Measurements from ENCODE around the gene SLC26A3.

SLC26A3 gene

DNA sequence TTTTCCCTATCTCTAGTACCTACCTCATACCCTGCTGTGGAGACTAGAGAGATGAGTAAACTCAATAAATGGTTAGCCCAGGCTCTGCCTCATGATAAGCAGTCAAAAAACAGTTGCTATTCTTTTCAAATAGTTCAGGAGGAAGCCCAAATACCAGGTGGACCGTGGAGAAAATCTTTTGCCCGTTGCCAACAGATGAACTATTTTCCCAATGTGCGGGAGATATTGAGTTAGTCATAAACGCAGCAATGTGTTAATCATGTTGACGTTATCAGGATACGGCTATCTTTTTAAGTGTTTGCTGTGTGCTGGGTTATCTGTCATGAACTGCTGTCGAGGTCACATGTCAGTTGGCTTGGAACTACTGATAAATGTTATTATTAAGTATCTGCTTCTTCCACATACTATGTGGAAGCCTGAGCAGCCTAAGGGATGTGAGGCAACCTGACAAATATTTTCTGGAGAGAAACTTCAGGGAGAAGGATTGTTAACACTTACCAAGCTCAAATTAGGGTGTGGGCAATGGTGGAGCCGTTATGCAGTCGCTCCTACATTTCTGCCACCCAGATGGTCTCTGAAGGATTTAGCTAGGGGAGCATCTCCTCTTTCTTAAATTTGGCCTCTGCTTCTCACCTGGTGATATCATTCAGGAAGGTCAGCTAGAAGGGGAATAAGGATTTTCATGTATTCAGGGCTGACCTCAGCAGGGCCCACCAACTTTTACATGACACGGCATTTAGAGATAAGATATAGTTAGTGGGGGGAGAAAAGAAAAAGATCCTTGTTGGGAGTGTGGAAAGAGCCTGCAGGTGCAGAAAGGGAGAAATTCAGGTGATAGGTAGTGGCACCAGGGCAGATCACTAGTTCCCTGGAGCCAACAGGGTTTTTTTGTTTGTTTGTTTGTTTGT lies 33.5 kb upstream of the SLC26A3 start:
- peaks cover 39% of the 10 kb centered on the region for H3K27me3 Mint-ChIP-seq
- no peak for DNase-seq (ENCODE audit: low spot score in 2 of 2)
- H3K27ac Mint-ChIP-seq (ENCODE audit: low read depth) = no peak overlapping the region
- H3K36me3 Mint-ChIP-seq (ENCODE audit: insufficient read depth) = no peaks in the 10 kb centered on the region
- H3K4me3 Mint-ChIP-seq = no peak overlapping the region
- ATAC-seq (replicated peaks; ENCODE audit: extremely low read depth, poor library complexity, severe bottlenecking) = no peak
- H3K9me3 Mint-ChIP-seq = peaks cover 7% of the 10 kb centered on the region
- no peaks in the 10 kb centered on the region for H3K4me1 Mint-ChIP-seq

DNA sequence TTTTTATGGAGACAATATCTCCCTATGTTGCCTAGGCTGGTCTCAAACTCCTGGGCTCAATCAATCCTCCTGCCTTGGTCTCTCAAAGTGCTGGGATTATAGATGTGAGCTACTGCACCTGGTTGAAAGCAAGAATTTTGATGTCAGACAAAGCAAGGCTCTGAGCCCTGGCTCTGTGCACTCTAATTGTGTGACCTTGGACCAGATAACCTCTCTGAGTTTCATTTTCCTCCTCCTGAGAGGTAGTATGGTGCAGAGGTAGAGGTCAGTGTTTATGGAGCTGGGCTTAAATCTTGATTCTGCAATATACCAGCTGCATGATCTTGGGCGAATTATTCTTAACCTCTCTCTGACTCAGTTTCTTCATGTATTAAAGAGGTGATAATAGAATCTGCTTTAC lies 31.4 kb upstream of the SLC26A3 start:
- H3K27me3 Mint-ChIP-seq = peaks cover 47% of the 10 kb centered on the region
- no peaks in the 10 kb centered on the region for H3K36me3 Mint-ChIP-seq (ENCODE audit: insufficient read depth)
- no peaks in the 10 kb centered on the region for H3K4me1 Mint-ChIP-seq
- ATAC-seq (replicated peaks; ENCODE audit: extremely low read depth, poor library complexity, severe bottlenecking) (no peak), DNase-seq (ENCODE audit: low spot score in 2 of 2) (no peak)
- no peaks in the 10 kb centered on the region for H3K9me3 Mint-ChIP-seq
- H3K27ac Mint-ChIP-seq (ENCODE audit: low read depth) = no peak overlapping the region
- H3K4me3 Mint-ChIP-seq = no peak overlapping the region

DNA sequence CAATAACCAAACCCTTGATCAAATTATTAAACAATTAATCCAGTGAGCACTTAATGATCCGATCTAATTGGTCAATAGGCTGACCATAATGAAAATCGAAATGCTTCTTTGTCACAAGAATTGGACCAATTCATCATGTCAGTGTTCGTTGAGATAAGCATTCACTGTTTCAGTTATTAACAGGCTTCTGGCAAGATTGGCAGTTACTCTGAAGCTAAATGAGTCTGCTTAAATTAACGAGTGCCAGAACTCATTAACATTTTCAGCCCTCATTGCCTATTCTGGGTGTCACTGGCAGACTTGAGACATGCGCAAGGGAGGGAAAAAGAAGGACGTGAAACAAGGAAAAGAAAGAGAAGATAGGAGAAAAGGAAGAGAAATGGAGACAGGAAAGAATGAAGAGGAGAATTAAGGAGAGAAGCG lies 30.7 kb upstream of the SLC26A3 start:
- H3K27ac Mint-ChIP-seq (ENCODE audit: low read depth) = no peak overlapping the region
- H3K4me3 Mint-ChIP-seq = no peak overlapping the region
- H3K36me3 Mint-ChIP-seq (ENCODE audit: insufficient read depth) = no peaks in the 10 kb centered on the region
- DNase-seq (ENCODE audit: low spot score in 2 of 2) (no peak), ATAC-seq (replicated peaks; ENCODE audit: extremely low read depth, poor library complexity, severe bottlenecking) (no peak)
- H3K4me1 Mint-ChIP-seq = no peaks in the 10 kb centered on the region
- H3K27me3 Mint-ChIP-seq = peaks cover 43% of the 10 kb centered on the region
- no peaks in the 10 kb centered on the region for H3K9me3 Mint-ChIP-seq

DNA sequence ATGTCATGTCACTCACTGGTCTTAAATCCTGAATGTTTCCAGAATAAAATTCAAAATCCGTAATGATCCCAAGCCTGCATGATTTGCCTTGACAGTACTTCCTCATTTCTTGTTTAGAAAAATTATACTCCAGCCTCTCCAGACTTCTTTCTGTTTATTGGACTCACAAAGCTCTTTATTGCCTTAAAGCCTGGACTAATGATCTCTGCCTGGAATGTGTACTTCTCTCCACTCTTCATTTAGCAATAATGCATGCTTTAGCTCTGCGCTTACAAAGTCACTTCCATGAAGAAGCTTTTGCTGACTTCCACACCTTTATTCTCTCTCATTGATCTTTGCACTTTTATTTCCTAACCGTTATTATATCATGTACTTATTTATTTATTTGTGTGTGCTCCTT lies 27.4 kb upstream of the SLC26A3 start:
- H3K36me3 Mint-ChIP-seq (ENCODE audit: insufficient read depth) = no peaks in the 10 kb centered on the region
- ATAC-seq (replicated peaks; ENCODE audit: extremely low read depth, poor library complexity, severe bottlenecking) = no peak
- H3K4me1 Mint-ChIP-seq = no peaks in the 10 kb centered on the region
- peaks cover 21% of the 10 kb centered on the region for H3K27me3 Mint-ChIP-seq
- no peak overlapping the region for H3K27ac Mint-ChIP-seq (ENCODE audit: low read depth)
- no peaks in the 10 kb centered on the region for H3K9me3 Mint-ChIP-seq
- no peak for DNase-seq (ENCODE audit: low spot score in 2 of 2)
- no peak overlapping the region for H3K4me3 Mint-ChIP-seq

DNA sequence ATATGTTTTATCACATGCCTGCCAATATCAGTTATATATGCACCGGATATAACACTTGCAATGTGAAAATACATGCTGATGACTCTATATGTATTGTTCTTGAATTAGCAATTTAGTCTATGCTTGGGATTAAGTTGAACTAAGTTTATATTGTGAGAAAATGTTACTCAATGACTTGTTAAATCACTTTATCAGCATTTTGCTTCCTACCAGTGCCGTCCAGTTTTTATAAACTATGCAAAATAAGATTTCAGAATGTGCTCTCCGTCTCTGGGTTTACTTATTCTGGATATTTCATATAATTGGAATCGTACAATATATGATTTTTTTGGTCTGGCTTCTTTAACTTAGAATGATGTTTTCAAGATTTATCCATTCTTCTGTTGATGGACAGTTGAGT lies 25.5 kb upstream of the SLC26A3 start:
- no peaks in the 10 kb centered on the region for H3K9me3 Mint-ChIP-seq
- DNase-seq (ENCODE audit: low spot score in 2 of 2) = no peak
- no peaks in the 10 kb centered on the region for H3K4me1 Mint-ChIP-seq
- peaks cover 21% of the 10 kb centered on the region for H3K27me3 Mint-ChIP-seq
- no peaks in the 10 kb centered on the region for H3K36me3 Mint-ChIP-seq (ENCODE audit: insufficient read depth)
- H3K27ac Mint-ChIP-seq (ENCODE audit: low read depth) = no peak overlapping the region
- no peak for ATAC-seq (replicated peaks; ENCODE audit: extremely low read depth, poor library complexity, severe bottlenecking)
- no peak overlapping the region for H3K4me3 Mint-ChIP-seq

DNA sequence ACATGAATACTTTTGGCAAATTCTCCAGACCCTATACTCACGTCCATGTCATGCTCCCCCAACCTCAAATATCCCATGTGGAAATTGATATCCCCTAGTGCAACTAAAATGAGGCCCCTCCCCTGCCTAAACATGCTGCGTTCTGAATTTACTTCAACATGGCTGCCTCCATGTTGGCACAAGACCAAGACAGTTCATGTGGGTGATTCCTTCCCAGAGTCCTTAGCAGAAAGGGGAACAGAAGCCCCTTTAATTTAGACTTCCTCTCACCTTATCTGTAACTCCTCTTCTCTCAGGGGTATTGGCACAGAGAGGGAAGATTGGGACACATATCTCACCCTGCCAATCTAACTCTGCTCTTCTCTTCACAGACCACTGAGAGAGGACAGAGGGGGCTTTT lies 24.5 kb upstream of the SLC26A3 start:
- Mint-ChIP-seq H3K9me3 (no peaks in the 10 kb centered on the region), H3K4me3 (no peak overlapping the region), H3K27ac (ENCODE audit: low read depth) (no peak overlapping the region), H3K4me1 (no peaks in the 10 kb centered on the region), H3K27me3 (peaks cover 21% of the 10 kb centered on the region), H3K36me3 (ENCODE audit: insufficient read depth) (no peaks in the 10 kb centered on the region)
- DNase-seq (ENCODE audit: low spot score in 2 of 2) = no peak
- ATAC-seq (replicated peaks; ENCODE audit: extremely low read depth, poor library complexity, severe bottlenecking) = no peak

DNA sequence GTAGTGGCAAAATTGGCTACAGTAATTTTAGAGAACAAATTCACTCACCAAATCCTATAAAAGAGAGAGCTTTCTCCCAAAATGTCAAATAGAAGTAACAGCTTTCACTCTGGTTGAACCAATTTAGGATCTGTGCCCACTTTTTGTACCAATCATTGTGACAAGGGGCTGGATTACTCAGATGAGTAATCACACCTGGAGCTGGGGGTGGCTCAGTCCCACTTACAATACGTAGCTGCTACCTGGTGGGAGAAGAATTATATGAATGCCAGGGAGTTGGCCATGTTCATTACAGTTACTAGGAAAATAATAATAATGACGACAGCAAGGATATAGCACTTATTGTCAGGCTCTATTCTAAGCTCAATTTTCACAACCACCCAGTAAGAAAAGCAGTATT lies 23.4 kb upstream of the SLC26A3 start:
- Mint-ChIP-seq H3K36me3 (ENCODE audit: insufficient read depth) (no peaks in the 10 kb centered on the region), H3K9me3 (no peaks in the 10 kb centered on the region), H3K27ac (ENCODE audit: low read depth) (no peak overlapping the region), H3K4me1 (no peaks in the 10 kb centered on the region), H3K27me3 (peaks cover 18% of the 10 kb centered on the region), H3K4me3 (no peak overlapping the region)
- no peak for ATAC-seq (replicated peaks; ENCODE audit: extremely low read depth, poor library complexity, severe bottlenecking)
- DNase-seq (ENCODE audit: low spot score in 2 of 2) = no peak

DNA sequence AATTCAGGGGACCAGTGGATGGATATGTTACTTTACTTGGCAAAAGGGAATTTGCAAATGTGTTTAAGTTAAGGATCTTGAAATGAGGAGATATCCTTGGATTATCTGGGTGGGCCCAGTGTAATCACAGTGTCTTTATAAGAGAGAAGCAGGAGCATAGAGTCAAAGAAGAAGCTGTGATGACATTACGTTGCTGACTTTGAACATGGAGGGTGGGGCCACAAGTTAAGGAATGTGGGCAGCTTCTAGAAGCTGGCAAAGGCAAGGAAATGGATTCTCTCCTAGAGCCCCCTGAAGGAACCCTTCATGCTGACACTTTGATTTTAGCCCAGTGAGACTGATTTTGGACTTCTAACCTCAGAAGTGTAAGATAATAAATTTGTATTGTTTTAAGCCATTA lies 21.8 kb upstream of the SLC26A3 start:
- Mint-ChIP-seq H3K4me3 (no peak overlapping the region), H3K4me1 (no peaks in the 10 kb centered on the region), H3K27me3 (peaks cover 2% of the 10 kb centered on the region), H3K9me3 (no peaks in the 10 kb centered on the region), H3K36me3 (ENCODE audit: insufficient read depth) (no peaks in the 10 kb centered on the region), H3K27ac (ENCODE audit: low read depth) (no peak overlapping the region)
- ATAC-seq (replicated peaks; ENCODE audit: extremely low read depth, poor library complexity, severe bottlenecking) (no peak), DNase-seq (ENCODE audit: low spot score in 2 of 2) (no peak)

DNA sequence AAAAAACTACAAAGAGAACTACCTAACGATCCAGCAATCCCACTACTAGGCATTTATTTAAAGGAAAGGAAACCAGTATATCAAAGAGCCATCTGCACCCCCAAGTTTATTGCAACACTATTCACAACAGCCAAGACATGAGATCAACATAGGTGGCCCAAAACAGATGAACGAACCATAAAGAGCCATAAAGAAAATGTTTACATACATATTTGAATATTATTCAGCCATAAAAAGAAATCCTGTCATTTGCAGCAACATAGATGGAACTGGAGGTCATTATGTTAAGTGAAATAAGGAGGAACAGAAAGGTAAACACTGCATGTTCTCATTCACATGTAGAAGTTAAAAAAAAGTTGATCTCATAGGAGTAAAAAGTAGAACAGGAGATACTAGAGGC lies 15.6 kb upstream of the SLC26A3 start:
- Mint-ChIP-seq H3K27me3 (no peaks in the 10 kb centered on the region), H3K27ac (ENCODE audit: low read depth) (no peak overlapping the region), H3K9me3 (no peaks in the 10 kb centered on the region), H3K4me3 (no peak overlapping the region), H3K4me1 (no peaks in the 10 kb centered on the region), H3K36me3 (ENCODE audit: insufficient read depth) (no peaks in the 10 kb centered on the region)
- no peak for ATAC-seq (replicated peaks; ENCODE audit: extremely low read depth, poor library complexity, severe bottlenecking)
- no peak for DNase-seq (ENCODE audit: low spot score in 2 of 2)

DNA sequence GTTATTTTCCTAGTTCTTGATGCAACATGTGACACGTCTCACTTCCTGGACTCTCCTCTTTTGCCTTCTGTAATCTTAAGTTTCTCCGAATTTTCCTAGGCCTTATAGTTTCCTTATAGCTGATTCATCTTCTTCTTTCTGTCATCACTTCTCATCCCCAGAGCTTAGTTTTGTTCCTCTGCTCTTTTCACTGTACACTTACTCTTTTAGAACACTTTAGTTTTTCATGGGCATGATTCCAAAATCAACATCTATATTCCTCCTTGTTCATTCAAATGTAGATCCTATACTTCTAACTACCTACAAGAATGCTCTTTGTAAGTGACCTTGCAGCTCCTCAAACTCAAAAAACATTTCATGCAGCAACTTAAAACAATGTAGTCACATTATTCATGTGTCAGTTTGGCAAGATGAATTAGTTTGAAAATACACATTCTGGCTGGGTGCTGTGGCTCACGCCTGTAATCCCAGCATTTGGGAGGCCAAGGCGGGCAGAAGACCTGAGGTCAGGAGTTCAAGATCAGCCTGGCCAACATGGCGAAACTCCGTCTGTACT lies 13.1 kb upstream of the SLC26A3 start:
- H3K27me3 Mint-ChIP-seq = no peaks in the 10 kb centered on the region
- H3K4me1 Mint-ChIP-seq = no peaks in the 10 kb centered on the region
- H3K9me3 Mint-ChIP-seq = no peaks in the 10 kb centered on the region
- H3K4me3 Mint-ChIP-seq = no peak overlapping the region
- H3K36me3 Mint-ChIP-seq (ENCODE audit: insufficient read depth) = no peaks in the 10 kb centered on the region
- ATAC-seq (replicated peaks; ENCODE audit: extremely low read depth, poor library complexity, severe bottlenecking) (no peak), DNase-seq (ENCODE audit: low spot score in 2 of 2) (no peak)
- no peak overlapping the region for H3K27ac Mint-ChIP-seq (ENCODE audit: low read depth)

DNA sequence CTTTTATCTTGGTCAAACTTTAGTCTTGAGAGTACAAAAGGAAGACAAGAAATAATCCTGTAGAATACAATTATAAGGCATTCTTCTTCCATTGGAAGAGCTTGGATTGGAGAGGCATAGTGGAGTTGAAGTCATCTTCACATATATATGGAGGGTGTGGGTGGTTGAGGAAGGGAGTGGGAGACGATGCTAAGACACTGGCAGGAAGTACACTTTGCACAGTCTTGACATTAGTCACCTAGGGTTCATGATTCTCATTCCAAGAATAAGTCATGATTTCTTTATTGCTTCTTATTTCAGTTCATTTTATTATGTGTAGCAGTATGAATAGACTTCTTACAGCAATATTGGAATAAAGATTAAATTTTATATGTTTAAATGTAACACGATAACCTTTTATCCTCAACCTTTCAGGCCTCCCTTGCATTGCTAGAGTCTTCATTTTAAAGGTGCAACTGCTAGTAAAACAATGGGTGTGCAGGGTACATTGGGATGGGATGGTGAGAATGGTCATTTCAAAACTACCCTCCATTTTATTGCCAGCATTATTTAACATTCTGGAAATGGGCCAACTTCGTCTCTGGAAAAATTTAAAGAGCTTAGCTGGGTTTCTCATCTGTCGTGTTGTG lies 12.3 kb upstream of the SLC26A3 start:
- H3K36me3 Mint-ChIP-seq (ENCODE audit: insufficient read depth) = no peaks in the 10 kb centered on the region
- DNase-seq (ENCODE audit: low spot score in 2 of 2) (no peak), ATAC-seq (replicated peaks; ENCODE audit: extremely low read depth, poor library complexity, severe bottlenecking) (no peak)

DNA sequence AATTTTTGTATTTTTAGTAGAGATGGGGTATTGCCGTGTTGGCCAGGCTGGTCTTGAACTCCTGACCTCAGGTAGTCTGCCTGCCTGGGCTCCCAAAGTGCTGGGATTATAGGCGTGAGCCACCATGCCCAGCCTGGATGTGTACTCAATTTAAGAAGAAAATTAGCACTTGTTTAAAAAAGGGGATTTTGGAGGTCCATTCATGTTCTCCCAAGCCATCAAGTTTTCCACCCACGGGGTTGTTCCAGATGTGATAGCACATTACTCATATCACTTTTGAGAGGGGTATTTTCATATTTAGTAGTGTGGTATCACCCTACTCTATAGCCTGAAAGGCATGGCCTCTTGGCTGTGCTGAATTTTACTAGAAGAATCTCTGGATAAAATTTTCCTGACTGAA lies 10.5 kb upstream of the SLC26A3 start:
- Mint-ChIP-seq H3K9me3 (no peaks in the 10 kb centered on the region), H3K36me3 (ENCODE audit: insufficient read depth) (no peaks in the 10 kb centered on the region), H3K4me3 (no peak overlapping the region), H3K4me1 (no peaks in the 10 kb centered on the region), H3K27ac (ENCODE audit: low read depth) (no peak overlapping the region), H3K27me3 (no peaks in the 10 kb centered on the region)
- DNase-seq (ENCODE audit: low spot score in 2 of 2) (no peak), ATAC-seq (replicated peaks; ENCODE audit: extremely low read depth, poor library complexity, severe bottlenecking) (no peak)

More for the DNA sequence above, 12.3 kb upstream of the SLC26A3 start:
- Mint-ChIP-seq H3K9me3 (no peaks in the 10 kb centered on the region), H3K27ac (ENCODE audit: low read depth) (no peak overlapping the region), H3K4me1 (no peaks in the 10 kb centered on the region), H3K4me3 (no peak overlapping the region), H3K27me3 (no peaks in the 10 kb centered on the region)

DNA sequence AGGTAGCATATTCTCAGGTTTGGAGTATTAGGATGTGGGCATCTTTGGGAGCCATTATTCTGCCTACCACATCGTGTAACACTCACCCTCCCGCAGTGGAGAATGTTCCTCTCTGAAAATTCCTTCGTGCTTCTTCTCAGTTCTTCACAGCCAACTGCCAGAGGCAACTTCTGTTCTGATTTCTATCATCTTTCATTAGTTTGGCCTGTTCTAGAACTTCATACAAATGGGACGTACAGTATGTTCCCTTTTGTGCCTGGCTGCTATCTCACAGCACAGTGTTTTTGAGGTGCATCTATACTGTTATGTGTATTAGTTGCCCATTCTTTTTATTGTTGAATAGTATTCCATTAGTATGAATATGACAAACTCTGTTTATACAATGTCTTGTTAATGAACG lies 8.9 kb upstream of the SLC26A3 start:
- Mint-ChIP-seq H3K9me3 (no peaks in the 10 kb centered on the region), H3K4me3 (no peak overlapping the region), H3K36me3 (ENCODE audit: insufficient read depth) (no peaks in the 10 kb centered on the region), H3K27ac (ENCODE audit: low read depth) (no peak overlapping the region), H3K27me3 (no peaks in the 10 kb centered on the region), H3K4me1 (no peaks in the 10 kb centered on the region)
- DNase-seq (ENCODE audit: low spot score in 2 of 2) = no peak
- no peak for ATAC-seq (replicated peaks; ENCODE audit: extremely low read depth, poor library complexity, severe bottlenecking)
